Measurements from ENCODE around the gene OTUB2.
"Not testable (repeated sequence)": the region's sequence is repeated elsewhere in the genome, so short reads cannot be mapped to it uniquely, and the experiment has no call there.

Gene OTUB2

GRCh38 chr14:94066089-94066676 is 40.0 kb downstream of the OTUB2 start:
- DNase-seq (ENCODE audit: low read depth) = no peak
- Histone ChIP-seq H3K4me1 (ENCODE audit: control insufficient read depth, insufficient read depth, low read length) (peaks cover 15% of the 10 kb centered on the region), H3K27me3 (replicated peaks; ENCODE audit: control insufficient read depth, insufficient read depth, low read length) (no peaks in the 10 kb centered on the region), H3K9ac (ENCODE audit: low read length) (no peak overlapping the region), H3K9me3 (ENCODE audit: control insufficient read depth, low read length) (peaks cover 12% of the 10 kb centered on the region), H3K4me3 (ENCODE audit: low read length) (no peak overlapping the region), H3K36me3 (ENCODE audit: control insufficient read depth, insufficient read depth, low read length, severe bottlenecking) (peaks cover 18% of the 10 kb centered on the region)

- not testable (repeated sequence) for H3K9ac ChIP-seq (ENCODE audit: low read length); H3K27me3 ChIP-seq (replicated peaks; ENCODE audit: control insufficient read depth, insufficient read depth, low read length); H3K4me1 ChIP-seq (ENCODE audit: control insufficient read depth, insufficient read depth, low read length); H3K4me3 ChIP-seq (ENCODE audit: low read length); DNase-seq (ENCODE audit: low read depth)
- Histone ChIP-seq H3K36me3 (ENCODE audit: control insufficient read depth, insufficient read depth, low read length, severe bottlenecking) (peaks cover 22% of the 10 kb centered on the region), H3K9me3 (ENCODE audit: control insufficient read depth, low read length) (peaks cover 37% of the 10 kb centered on the region)
Observed at GRCh38 chr14:94072076-94072475, 45.9 kb downstream of the OTUB2 start.

- peaks cover 26% of the 10 kb centered on the region for H3K4me1 ChIP-seq (ENCODE audit: control insufficient read depth, insufficient read depth, low read length)
- H3K9me3 ChIP-seq (ENCODE audit: control insufficient read depth, low read length) = peaks cover 29% of the 10 kb centered on the region
- no peak for DNase-seq (ENCODE audit: low read depth)
- H3K4me3 ChIP-seq (ENCODE audit: low read length) = peak overlapping the region; percentile 63
- no peaks in the 10 kb centered on the region for H3K27me3 ChIP-seq (replicated peaks; ENCODE audit: control insufficient read depth, insufficient read depth, low read length)
- H3K36me3 ChIP-seq (ENCODE audit: control insufficient read depth, insufficient read depth, low read length, severe bottlenecking) = peaks cover 43% of the 10 kb centered on the region
- no peak overlapping the region for H3K9ac ChIP-seq (ENCODE audit: low read length)
Observed at GRCh38 chr14:94074534-94074933, 48.4 kb downstream of the OTUB2 start.

- peak overlapping the region; percentile 63 for H3K4me3 ChIP-seq (ENCODE audit: low read length)
- peaks cover 24% of the 10 kb centered on the region for H3K9me3 ChIP-seq (ENCODE audit: control insufficient read depth, low read length)
- no peak for DNase-seq (ENCODE audit: low read depth)
- H3K9ac ChIP-seq (ENCODE audit: low read length) = no peak overlapping the region
- H3K27me3 ChIP-seq (replicated peaks; ENCODE audit: control insufficient read depth, insufficient read depth, low read length) = no peaks in the 10 kb centered on the region
- H3K4me1 ChIP-seq (ENCODE audit: control insufficient read depth, insufficient read depth, low read length) = peaks cover 30% of the 10 kb centered on the region
- H3K36me3 ChIP-seq (ENCODE audit: control insufficient read depth, insufficient read depth, low read length, severe bottlenecking) = peaks cover 43% of the 10 kb centered on the region
Observed at GRCh38 chr14:94075008-94075407, 48.9 kb downstream of the OTUB2 start.

- DNase-seq (ENCODE audit: low read depth) = no peak
- Histone ChIP-seq H3K36me3 (ENCODE audit: control insufficient read depth, insufficient read depth, low read length, severe bottlenecking) (peaks cover 43% of the 10 kb centered on the region), H3K9ac (ENCODE audit: low read length) (no peak overlapping the region), H3K9me3 (ENCODE audit: control insufficient read depth, low read length) (peaks cover 24% of the 10 kb centered on the region), H3K27me3 (replicated peaks; ENCODE audit: control insufficient read depth, insufficient read depth, low read length) (no peaks in the 10 kb centered on the region), H3K4me1 (ENCODE audit: control insufficient read depth, insufficient read depth, low read length) (peaks cover 38% of the 10 kb centered on the region), H3K4me3 (ENCODE audit: low read length) (peak overlapping the region; percentile 90)
Observed at GRCh38 chr14:94077111-94077821, 51.1 kb downstream of the OTUB2 start.

GRCh38 chr14:94077823-94078222 is 51.7 kb downstream of the OTUB2 start:
- peaks cover 39% of the 10 kb centered on the region for H3K4me1 ChIP-seq (ENCODE audit: control insufficient read depth, insufficient read depth, low read length)
- H3K9me3 ChIP-seq (ENCODE audit: control insufficient read depth, low read length) = peaks cover 24% of the 10 kb centered on the region
- no peak for DNase-seq (ENCODE audit: low read depth)
- peak overlapping the region; percentile 90 for H3K4me3 ChIP-seq (ENCODE audit: low read length)
- no peaks in the 10 kb centered on the region for H3K27me3 ChIP-seq (replicated peaks; ENCODE audit: control insufficient read depth, insufficient read depth, low read length)
- no peak overlapping the region for H3K9ac ChIP-seq (ENCODE audit: low read length)
- peaks cover 43% of the 10 kb centered on the region for H3K36me3 ChIP-seq (ENCODE audit: control insufficient read depth, insufficient read depth, low read length, severe bottlenecking)

GRCh38 chr14:94079891-94080620 is 53.9 kb downstream of the OTUB2 start:
- peak; percentile 11 for DNase-seq (ENCODE audit: low read depth)
- H3K27me3 ChIP-seq (replicated peaks; ENCODE audit: control insufficient read depth, insufficient read depth, low read length) = no peaks in the 10 kb centered on the region
- peaks cover 39% of the 10 kb centered on the region for H3K4me1 ChIP-seq (ENCODE audit: control insufficient read depth, insufficient read depth, low read length)
- H3K9ac ChIP-seq (ENCODE audit: low read length) = peak overlapping the region; percentile 92
- peak overlapping the region; percentile 90 for H3K4me3 ChIP-seq (ENCODE audit: low read length)
- H3K36me3 ChIP-seq (ENCODE audit: control insufficient read depth, insufficient read depth, low read length, severe bottlenecking) = peaks cover 36% of the 10 kb centered on the region
- H3K9me3 ChIP-seq (ENCODE audit: control insufficient read depth, low read length) = peaks cover 12% of the 10 kb centered on the region

GRCh38 chr14:94080621-94081385 is 54.7 kb downstream of the OTUB2 start, which contains the start of the genes DDX24 and IFI27L1:
Gene DDX24, minus strand, starts transcription at chr14:94081202. Its CDS starts 1,460 bp downstream, at chr14:94079742.
Gene IFI27L1, plus strand, starts transcription at chr14:94081310. Its CDS starts 15,628 bp downstream, at chr14:94096938.
- DNase-seq (ENCODE audit: low read depth) = peak; percentile 98
- Histone ChIP-seq H3K9ac (ENCODE audit: low read length) (peak within 1 kb of the TSS; percentile 92), H3K36me3 (ENCODE audit: control insufficient read depth, insufficient read depth, low read length, severe bottlenecking) (peaks cover 29% of the 10 kb centered on the region), H3K4me3 (ENCODE audit: low read length) (peak within 1 kb of the TSS; percentile 90), H3K9me3 (ENCODE audit: control insufficient read depth, low read length) (peaks cover 5% of the 10 kb centered on the region), H3K27me3 (replicated peaks; ENCODE audit: control insufficient read depth, insufficient read depth, low read length) (no peaks in the 10 kb centered on the region), H3K4me1 (ENCODE audit: control insufficient read depth, insufficient read depth, low read length) (peaks cover 39% of the 10 kb centered on the region)

GRCh38 chr14:94081386-94081820 is 55.3 kb downstream of the OTUB2 start:
- DNase-seq (ENCODE audit: low read depth) = peak; percentile 38
- no peaks in the 10 kb centered on the region for H3K9me3 ChIP-seq (ENCODE audit: control insufficient read depth, low read length)
- H3K4me3 ChIP-seq (ENCODE audit: low read length) = peak overlapping the region; percentile 90
- H3K9ac ChIP-seq (ENCODE audit: low read length) = peak overlapping the region; percentile 92
- H3K4me1 ChIP-seq (ENCODE audit: control insufficient read depth, insufficient read depth, low read length) = peaks cover 39% of the 10 kb centered on the region
- peaks cover 25% of the 10 kb centered on the region for H3K36me3 ChIP-seq (ENCODE audit: control insufficient read depth, insufficient read depth, low read length, severe bottlenecking)
- H3K27me3 ChIP-seq (replicated peaks; ENCODE audit: control insufficient read depth, insufficient read depth, low read length) = no peaks in the 10 kb centered on the region

GRCh38 chr14:94087891-94088290 is 61.8 kb downstream of the OTUB2 start:
- Histone ChIP-seq H3K4me3 (ENCODE audit: low read length) (no peak overlapping the region), H3K36me3 (ENCODE audit: control insufficient read depth, insufficient read depth, low read length, severe bottlenecking) (no peaks in the 10 kb centered on the region), H3K9me3 (ENCODE audit: control insufficient read depth, low read length) (no peaks in the 10 kb centered on the region), H3K27me3 (replicated peaks; ENCODE audit: control insufficient read depth, insufficient read depth, low read length) (no peaks in the 10 kb centered on the region), H3K9ac (ENCODE audit: low read length) (no peak overlapping the region), H3K4me1 (ENCODE audit: control insufficient read depth, insufficient read depth, low read length) (peaks cover 8% of the 10 kb centered on the region)
- no peak for DNase-seq (ENCODE audit: low read depth)
